Measurements from ENCODE around the gene DHX16. TPM values are rescaled to one million over a fixed set of nuclear protein-coding genes. Genes with fewer than 3 reads are reported as not detected.
"Not testable (repeated sequence)": the region's sequence is repeated elsewhere in the genome, so short reads cannot be mapped to it uniquely, and the experiment has no call there.

The DHX16 gene
- total RNA-seq (2014; rRNA removed; shearing (Covaris generic)) = 32.2 and 36.8 TPM in 2 replicates

DNA sequence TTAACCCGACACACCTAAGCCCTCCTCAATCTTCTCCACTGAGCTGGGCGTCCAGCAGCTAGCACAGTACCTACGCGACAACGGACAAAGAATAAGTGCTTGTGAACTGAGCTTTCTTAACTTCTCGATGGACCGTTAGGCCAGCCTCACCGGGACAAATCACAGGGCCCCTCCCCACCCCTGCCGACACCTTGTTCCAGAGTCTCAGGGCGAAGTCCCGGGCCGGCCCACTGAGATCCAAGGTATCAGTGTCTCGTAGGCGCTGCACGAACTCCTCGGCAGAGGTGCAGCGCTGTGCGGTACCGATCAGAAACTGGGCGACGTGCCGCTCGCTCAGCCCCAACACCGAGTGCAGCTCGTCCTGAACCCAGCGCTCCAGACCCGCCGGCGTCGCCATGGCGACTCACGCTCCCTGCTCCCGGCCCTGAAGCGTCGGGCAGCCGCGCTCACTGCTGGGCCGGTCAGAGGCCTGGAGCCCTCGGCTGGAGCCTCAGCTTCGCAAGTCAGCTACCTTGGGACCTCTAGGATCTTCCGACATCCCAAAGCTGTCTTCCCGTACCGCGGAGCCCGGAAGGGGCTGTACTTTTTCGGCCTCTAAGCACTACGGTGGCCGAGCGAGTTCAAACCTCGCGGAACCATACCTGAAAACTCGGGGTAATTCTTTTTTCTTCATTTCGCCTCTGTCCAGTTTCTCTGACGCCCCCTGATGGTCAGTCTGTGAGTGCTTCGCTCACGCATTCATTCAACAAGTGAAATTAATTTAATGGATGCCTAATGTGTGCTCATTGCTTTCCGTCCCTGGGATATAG lies at the start of gene DHX16:
DHX16 (minus strand) TSS at position 562 of the 809 bp plus-strand sequence; CDS start at position 397, 165 bp downstream.
- peak; percentile 99 for DNase-seq (ENCODE audit: low read depth)

DNA sequence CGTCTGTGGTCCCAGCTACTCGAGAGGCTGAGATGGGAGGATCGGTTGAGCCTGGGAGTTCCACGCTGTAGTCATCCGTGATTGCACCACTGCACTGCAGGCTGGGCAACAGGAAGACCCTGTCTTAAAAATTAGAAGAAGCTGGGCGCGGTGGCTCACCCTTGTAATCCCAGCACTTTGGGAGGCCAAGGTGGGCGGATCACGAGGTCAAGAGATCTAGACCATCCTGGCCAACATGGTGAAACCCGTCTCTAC lies 49.1 kb upstream of the DHX16 start:
- not testable (repeated sequence) for DNase-seq (ENCODE audit: low read depth)

DNA sequence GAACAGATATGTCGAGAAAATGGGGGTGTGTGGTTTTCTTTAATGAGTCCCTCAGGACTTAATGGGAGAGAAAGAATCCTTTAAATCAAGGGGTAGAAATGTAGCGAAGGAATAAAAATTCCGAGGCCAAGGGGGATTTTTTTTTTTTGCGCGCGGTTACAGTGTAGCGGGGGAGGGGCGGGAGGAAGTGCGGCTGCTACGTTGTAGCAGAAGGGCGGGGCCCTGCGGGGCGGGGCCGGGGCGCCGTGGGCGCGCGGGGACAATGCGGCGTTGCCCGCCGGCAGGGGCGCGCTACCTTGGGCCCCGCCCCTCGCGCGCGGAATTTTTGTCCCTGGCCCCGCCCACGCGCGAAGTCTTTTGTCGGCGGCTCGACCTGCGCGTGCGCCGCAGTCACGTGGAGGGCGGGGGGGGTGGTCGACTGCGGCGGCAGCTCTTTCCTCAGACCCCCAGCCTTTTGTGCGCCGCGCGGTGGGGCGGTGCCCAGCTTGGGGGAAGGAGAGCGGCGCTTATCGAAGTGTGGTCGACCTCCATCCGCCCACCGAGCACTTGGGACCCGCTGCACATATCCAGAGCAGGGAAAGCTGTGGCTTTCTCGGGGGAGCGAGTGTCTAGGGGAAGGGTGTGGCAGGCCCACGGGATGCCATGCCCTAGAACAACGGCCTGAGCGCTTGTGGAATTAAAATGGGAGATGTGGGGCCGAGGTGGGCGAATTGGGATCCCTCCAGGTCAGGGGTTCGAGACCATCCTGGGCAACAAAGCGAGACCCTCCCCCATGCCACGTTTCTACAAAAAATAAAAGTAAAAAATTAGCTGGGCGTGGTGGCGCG lies 48.6 kb upstream of the DHX16 start:
- peak; percentile 88 for DNase-seq (ENCODE audit: low read depth)

DNA sequence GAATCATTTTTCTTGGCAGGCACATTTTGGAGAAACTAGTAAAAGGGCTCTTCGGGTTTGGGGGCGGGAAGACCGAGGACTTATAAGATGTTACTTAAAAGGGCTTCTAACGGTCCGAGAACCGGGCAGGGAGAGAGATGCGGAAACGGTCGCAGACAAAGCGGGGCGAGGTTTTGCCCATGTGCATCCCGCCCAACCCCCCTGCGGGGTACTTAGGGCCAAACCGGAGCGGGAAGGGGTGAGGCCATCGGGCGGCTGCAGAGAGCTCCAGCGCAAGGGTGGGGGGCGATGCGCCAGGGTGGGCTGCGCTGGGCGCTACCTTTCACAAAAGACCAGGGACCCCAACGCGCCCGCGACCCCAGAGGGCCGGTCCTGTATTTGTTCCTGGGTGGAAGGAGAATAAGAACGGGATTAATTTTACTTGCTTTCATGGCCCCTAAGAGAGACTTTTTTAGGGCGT lies 48.0 kb upstream of the DHX16 start:
- peak; percentile 51 for DNase-seq (ENCODE audit: low read depth)

DNA sequence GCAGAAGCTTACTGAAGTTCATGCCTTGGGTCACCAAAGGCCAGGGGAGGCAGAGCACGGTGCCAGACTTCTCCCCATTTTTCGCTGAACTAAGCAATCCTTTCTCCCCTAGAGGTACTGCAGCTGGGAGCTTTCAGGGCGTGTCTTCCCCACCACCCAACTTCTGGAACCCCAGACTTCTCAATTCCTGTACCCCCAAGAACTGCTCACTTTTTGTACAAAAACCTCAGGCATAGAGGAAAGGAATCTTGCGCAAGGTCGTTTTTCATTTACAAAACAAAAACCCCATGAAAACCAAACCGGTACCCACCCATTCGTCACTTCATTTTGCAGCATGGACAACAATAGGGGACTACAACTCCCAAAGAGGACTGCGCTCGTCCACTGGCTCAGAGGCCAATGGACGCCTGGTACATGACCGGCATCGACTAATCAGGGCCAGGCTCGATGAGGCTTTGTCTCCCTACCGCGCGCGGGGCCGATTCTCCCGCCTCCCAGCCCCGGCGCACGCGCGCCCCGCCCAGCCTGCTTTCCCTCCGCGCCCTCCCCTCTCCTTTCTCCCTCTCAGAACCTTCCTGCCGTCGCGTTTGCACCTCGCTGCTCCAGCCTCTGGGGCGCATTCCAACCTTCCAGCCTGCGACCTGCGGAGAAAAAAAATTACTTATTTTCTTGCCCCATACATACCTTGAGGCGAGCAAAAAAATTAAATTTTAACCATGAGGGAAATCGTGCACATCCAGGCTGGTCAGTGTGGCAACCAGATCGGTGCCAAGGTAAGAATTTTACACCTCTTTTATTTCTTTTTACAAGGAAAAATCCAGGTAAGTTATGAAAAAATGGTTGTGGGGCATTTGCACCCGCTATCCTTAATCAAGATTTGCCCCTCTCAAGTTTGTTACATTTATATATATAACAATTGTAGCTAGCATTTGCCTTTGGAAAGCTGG lies 47.3 kb upstream of the DHX16 start, which contains the start of gene TUBB:
TUBB (plus strand) TSS at position 562 of the 947 bp plus-strand sequence; CDS start at position 717, 155 bp downstream.
- peak; percentile 99 for DNase-seq (ENCODE audit: low read depth)

DNA sequence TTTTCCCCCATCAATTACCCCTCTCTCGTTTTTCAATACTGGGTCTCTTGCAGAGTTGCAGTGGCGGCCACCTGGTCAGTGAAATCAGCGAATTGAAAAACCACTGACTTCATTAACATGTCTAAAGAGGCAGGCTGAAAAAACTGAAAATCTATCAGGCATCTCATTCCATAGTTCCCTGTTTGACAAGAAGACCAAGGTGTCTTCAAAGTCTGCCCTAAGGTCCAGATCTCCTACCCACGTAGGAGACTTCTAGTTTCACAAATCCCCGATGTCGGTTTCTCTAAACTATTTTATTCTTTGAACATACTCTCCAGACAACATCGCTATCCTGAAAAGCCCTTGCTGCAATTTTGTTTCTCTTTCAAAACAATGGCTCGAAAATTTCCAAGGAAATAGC lies 46.5 kb upstream of the DHX16 start:
- no peak for DNase-seq (ENCODE audit: low read depth)

DNA sequence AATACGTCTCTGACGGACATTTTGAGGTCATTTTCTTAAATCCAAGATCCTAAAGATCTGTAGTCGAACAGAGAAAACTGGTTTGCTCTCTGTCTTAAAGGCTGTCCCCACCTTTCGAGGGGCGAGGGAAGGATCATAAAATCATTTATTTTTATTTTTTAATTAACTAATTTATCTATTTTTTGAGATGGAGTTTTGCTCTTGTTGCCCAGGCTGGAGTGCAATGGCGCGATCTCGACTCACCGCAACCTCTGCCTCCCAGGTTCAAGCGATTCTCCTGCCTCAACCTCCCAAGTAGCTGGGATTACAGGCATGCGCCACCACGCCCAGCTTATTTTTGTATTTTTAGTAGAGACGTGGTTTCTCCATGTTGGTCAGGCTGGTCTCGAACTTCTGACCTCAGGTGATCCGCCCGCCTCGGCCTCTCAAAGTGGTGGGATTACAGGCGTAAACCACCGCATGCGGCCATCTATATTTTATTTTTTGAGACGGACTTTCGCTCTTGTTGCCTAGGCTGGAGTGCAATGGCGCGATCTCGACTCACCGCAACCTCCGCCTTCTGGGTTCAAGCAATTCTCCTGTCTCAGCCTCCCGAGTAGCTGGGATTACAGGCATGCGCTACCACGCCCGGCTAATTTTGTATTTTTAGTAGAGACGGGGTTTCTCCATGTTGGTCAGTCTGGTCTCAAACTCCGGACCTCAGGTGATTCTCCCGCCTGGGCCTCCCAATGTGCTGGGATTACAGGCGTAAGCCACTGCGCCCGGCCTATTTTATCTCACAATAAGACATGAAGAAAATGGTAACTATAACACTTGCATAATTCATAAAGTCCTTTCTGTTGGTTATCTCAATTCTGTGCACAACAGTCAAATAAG lies 45.3 kb upstream of the DHX16 start:
- not testable (repeated sequence) for DNase-seq (ENCODE audit: low read depth)

DNA sequence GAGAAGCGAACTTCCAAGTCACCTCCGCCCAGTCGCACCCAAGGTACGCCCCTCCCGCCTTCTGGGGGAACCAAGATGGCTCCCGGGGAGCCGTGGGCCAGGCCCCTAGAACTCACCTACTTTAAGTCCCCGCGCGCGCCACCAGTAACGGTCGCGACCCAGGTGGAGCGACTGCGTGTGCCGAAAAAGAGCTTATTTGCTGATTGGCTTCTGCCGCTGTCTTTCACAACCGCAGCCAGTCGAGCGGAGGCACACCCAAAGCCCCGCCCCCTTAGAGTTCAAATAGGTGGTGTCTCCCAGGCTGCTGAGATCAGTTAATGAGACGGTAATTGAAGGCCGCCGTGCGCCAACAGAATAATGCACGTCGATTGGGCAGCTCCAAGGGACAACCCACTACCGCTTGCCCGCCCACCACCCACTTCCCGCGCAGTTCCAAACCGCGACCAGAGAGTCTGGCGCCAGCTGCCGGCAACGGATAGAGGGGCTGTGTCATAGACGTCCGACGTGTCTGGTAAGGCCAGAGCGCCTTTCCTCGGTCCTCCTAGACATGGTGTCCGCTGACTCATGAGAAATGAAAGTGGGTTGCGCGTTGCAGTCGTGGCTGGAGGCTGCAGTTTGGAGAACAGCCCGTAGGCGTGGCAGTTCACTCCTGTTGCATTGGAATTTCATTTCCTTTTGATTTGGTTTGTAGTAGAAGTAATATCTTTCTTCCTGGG lies 44.5 kb upstream of the DHX16 start, which contains the start of gene MDC1:
MDC1 (minus strand) TSS at position 153 of the 716 bp plus-strand sequence. CDS start 2,106 bp downstream, outside the sequence.
- peak; percentile 100 for DNase-seq (ENCODE audit: low read depth)

DNA sequence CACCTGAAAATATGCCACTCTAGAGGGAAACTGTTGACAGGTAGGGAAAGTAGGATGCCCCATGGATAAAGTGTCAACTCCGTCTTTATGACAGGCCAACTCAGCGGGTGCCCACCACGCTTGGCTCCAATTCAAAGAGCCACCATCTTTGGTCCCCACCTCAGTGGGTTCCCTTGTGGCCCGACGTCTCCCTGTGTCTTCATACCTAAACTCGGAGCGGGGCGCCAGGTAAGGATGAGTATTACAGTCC lies 44.0 kb upstream of the DHX16 start:
- DNase-seq (ENCODE audit: low read depth) = no peak

DNA sequence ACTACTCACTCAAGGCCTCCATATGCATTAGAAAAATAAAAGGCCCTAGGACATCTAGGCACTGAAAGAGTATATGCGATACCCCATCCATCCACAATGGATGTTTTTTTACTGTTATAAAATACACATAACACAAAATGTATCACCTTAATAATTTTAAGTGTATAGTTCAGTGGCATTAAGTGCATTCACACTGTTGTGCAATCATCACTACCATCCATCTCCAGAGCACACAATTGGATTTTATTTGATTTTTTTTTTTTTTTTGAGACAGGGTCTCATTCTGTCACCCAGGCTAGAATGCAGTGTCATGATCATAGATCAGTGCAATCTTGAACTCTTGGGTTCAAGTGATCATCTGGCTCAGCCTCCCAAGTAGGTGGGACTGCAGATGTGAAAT lies 41.5 kb upstream of the DHX16 start:
- DNase-seq (ENCODE audit: low read depth) = no peak

DNA sequence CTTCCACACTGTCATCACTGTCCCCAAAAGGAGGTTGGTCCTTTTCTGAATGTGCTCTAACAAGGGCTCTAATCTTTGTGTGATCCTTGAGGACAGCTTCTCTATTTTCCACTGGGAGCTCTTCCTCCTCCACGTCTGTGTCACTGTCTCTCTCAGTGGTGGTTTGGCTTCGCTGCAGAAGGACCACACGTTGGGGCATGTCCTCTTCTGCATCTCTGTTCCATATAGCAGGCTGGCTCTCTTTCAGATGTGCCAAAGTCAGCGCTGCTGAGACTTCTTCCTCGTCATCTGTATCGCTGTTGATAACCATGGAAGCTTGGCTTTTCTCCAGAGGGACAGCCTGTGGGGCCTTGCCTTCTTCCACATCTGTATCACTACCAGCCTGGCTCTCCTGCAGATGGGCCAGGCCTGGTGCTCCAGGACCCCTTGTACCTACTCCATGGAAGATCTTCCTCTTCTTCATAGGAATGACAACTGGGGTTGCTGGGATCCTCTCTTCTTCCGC lies 39.7 kb upstream of the DHX16 start:
- DNase-seq (ENCODE audit: low read depth) = no peak

DNA sequence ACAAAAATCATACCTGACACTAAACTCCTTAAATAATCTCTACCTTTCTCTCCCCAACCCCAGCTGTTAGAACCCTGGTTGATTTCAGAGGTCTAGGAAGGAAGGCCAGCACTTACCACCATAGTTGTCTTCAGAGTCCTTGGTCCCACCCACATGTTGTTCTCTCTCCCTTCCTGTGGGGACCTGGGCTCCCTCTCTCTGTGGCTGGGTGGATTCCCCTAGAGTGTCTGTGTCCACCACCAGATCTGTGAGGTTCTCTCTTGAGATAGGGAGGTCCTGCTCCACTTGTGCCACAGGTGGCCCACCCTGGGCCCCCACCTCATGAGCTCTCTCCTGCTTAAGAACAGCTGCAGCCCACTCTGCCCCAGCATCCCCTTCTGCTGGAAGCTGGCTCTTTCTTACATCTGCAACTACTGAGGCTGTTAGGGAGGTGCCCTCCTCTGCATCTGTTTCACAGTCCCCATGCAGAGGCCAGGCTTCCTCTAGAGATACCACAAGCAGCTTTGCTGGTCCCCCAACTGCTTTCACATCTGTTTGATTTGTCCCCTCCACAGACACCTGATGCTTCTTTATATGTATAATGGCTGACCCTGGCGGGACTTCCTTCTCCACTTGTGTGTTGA lies 39.1 kb upstream of the DHX16 start:
- DNase-seq (ENCODE audit: low read depth) = no peak

DNA sequence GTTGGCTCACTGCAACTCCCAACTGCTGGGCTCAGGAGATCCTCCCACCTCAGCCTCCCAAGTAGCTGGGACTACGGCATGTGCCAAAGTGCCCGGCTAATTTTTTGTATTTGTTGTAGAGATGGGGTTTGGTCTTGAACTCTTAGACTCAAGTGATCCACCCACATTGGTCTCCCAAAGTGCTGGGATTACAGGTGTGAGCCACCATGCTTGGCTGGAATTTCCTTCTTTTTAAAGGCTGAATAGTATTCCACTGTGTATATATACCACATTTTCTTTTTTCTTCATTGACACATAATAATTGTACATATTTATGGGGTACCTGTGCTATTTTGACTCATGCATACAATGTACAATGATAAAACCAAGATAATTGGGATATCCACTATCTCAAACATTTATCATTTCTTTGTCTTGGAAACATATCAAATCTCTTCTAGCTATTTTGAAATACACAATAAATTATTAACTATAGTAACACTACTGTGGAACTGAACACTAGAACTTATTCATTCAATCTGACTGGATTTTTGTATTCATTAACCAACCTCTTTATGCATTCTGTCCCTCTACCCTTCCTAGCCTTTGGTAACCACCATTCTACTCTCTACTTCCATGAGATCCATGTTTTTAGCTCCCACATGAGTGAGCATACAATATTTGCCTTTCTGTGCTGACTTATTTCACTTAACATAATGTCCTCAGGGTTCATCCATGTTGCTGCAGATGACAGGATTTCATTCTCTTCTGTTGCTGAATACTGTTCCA lies 36.5 kb upstream of the DHX16 start:
- DNase-seq (ENCODE audit: low read depth) = no peak

DNA sequence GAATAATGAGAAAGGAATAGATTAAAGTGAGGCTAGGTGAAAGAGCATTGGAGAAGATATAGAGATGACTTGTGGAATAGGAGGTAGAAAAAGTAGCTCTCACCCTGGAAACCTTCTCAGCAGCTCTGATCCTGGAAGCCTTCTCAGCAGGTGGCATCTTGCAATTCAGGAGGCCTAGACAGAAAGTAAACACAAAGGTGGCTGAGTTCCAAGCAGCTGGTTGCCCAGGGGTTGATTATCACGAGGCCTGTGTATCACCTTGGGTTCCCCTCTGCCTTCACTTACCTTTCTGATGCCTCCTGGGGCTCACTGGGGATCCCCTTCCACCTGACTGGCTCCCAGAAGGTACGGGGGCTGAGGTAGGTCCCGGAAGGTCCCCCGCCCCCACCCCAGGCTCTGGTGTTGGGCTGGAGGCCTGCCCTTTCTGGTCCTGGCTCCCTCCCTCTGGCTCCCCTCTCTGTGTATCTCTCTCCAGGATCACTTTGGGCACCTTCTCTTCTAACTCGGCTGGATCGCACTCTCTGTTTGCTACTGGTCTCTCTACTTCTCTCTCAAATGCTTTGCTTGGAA lies 34.6 kb upstream of the DHX16 start:
- DNase-seq (ENCODE audit: low read depth) = no peak

DNA sequence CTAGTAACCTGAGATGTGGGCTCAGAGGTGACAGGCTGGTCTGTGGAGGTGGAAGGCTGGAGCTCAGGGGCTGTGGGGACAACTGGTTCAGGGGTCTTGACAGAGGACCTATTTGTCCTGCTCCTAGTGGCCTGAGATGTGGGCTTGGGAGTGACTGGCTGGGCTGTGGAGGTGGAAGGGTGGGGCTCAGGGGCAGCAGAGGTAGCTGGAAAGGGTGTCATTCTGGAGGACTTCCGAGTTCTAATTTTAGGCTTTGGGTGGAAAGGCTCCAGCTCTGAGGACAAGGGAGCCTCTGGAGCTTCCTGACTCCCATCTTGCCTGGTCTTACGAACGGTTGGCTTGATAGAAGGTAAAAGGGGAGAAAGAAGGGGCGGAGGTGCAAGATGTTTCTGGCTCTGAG lies 32.8 kb upstream of the DHX16 start:
- DNase-seq (ENCODE audit: low read depth) = no peak

DNA sequence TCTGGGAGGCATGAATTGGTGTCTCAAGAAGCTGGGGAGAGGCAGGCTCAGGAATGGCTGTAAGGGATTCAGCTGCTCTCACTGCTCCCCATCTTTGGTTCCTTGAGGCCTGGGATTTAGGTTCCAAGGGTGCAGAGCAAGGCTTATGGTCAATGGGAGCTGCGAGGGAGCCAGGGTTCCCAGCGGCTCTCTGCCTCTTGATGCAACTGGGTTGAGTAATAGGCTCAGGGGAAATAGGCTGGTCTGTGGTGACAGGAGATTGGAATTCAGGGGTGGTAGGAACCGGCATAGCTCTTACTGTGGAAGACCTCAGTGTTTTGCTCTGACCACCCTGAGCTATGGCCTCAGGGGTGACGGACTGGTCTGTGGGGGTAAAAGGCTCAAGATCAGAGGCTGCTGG lies 31.0 kb upstream of the DHX16 start:
- DNase-seq (ENCODE audit: low read depth) = no peak

DNA sequence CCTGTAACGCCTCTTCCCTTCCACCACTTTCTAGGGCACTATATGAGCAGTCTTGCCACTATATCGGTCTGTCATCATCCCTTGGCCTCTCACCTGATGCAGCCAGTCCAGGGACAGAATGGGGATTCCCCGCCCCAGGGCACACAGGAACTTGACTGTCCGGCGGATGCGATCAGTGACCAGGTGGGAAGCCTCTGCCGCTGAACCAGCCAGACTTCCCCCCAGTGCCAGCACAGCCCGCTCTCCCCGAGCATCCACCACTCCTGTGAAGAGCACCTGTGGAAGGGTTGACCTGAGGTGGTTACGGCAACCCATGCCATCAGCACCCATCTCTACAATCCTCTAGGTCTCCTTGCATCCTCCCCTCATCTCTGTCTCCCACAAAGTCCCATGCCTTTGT lies 30.2 kb upstream of the DHX16 start:
- no peak for DNase-seq (ENCODE audit: low read depth)

DNA sequence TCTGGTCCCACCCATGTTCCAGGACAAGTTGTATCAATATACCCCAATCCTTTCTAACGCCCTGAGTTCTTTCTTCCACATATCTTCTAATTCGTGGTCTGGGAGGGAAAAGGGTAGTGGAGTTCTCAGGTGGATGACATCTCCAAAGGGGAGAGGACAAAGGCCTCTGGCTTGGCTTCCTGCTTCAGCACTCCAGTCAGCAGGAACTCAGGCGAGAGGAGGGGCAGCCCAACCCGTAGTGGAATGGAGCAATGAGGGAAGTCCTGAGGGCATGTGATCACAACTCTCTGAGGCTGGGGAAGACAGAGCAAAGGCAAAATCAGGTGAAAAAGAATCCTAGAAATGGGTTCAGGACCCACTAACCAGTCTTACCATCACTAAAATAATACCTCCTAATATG lies 27.5 kb upstream of the DHX16 start:
- no peak for DNase-seq (ENCODE audit: low read depth)

DNA sequence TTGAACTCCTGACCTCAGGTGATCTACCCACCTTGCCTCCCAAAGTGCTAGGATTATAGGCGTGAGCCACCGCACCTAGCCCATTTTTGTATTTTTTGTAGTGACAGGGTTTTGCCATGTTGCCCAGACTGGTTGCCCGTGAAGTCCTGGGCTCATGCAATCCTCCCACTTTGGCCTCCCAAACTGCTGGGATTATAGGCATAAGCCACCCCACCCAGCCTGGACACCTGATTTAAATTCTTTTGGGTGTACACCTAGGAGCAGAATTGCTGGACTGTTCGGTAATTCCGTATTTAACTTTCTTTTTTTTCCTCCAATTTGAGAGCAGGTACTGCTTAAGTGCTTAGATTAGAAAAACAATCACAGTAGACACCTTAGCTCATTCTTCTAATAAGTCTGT lies 23.6 kb upstream of the DHX16 start:
- no peak for DNase-seq (ENCODE audit: low read depth)
